Measurements from ENCODE around the gene POLA1. TPM values are rescaled to one million over a fixed set of nuclear protein-coding genes. Genes with fewer than 3 reads are reported as not detected.

POLA1 gene
- total and polyA plus RNA-seq, 2 donors from 2014 or later, result 2.2 to 9.7 TPM

DNA sequence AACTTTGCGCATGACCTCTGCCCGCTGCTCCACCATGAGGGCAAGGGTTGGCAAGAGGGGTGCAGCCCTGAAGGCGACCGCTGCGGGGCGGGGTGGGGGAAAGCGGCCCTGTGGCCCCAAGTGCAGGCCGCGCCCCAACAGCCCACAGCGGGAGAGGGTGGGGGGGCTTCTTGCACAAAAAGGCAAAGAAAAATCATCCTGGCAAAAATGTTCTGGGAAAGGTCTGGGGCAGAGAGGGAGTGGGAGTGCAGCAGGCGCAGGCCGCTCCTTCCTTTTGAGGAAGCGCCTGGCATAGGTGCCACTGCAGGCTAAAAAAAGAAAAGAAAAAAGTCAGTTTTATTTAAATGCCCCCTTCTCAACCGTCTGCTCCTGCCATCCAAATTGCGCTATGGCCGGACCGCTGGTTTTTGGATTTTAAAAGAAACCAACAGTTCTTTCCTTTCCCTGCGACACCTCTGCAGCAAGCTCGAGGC, 320.7 kb downstream of the POLA1 start:
- no peak overlapping the region for H3K9ac ChIP-seq (ENCODE audit: low read length in 3 of 3)
- TF ChIP-seq, protein P1, sequence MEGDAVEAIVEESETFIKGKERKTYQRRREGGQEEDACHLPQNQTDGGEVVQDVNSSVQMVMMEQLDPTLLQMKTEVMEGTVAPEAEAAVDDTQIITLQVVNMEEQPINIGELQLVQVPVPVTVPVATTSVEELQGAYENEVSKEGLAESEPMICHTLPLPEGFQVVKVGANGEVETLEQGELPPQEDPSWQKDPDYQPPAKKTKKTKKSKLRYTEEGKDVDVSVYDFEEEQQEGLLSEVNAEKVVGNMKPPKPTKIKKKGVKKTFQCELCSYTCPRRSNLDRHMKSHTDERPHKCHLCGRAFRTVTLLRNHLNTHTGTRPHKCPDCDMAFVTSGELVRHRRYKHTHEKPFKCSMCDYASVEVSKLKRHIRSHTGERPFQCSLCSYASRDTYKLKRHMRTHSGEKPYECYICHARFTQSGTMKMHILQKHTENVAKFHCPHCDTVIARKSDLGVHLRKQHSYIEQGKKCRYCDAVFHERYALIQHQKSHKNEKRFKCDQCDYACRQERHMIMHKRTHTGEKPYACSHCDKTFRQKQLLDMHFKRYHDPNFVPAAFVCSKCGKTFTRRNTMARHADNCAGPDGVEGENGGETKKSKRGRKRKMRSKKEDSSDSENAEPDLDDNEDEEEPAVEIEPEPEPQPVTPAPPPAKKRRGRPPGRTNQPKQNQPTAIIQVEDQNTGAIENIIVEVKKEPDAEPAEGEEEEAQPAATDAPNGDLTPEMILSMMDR (IDR thresholded peaks at IDR 0.05; ENCODE audit: borderline replicate concordance, extremely low read depth, insufficient read depth), result no peak
- DNase-seq, result no peak
- no peak overlapping the region for H3K27ac ChIP-seq (ENCODE audit: low read depth in 2 of 2, low read length in 2 of 2)
- no peak for FAIRE-seq
- H3K4me3 ChIP-seq (ENCODE audit: low read length in 3 of 3), result no peak overlapping the region
- no peaks in the 10 kb centered on the region for H3K4me1 ChIP-seq (ENCODE audit: control insufficient read depth in 2 of 3, insufficient read depth in 2 of 3, low read depth in 1 of 3, low read length in 3 of 3)
- intact Hi-C loops (cut with DNase I), result no loop called here
- no peaks in the 10 kb centered on the region for H3K9me3 ChIP-seq (ENCODE audit: control insufficient read depth in 2 of 3, insufficient read depth in 1 of 3, low read length in 3 of 3)
- peaks cover 60% of the 10 kb centered on the region for H3K27me3 ChIP-seq (ENCODE audit: control insufficient read depth, insufficient read depth, low read length)
- H3K36me3 ChIP-seq (ENCODE audit: control insufficient read depth in 2 of 3, insufficient read depth in 3 of 3, low read length in 3 of 3), result no peaks in the 10 kb centered on the region

DNA sequence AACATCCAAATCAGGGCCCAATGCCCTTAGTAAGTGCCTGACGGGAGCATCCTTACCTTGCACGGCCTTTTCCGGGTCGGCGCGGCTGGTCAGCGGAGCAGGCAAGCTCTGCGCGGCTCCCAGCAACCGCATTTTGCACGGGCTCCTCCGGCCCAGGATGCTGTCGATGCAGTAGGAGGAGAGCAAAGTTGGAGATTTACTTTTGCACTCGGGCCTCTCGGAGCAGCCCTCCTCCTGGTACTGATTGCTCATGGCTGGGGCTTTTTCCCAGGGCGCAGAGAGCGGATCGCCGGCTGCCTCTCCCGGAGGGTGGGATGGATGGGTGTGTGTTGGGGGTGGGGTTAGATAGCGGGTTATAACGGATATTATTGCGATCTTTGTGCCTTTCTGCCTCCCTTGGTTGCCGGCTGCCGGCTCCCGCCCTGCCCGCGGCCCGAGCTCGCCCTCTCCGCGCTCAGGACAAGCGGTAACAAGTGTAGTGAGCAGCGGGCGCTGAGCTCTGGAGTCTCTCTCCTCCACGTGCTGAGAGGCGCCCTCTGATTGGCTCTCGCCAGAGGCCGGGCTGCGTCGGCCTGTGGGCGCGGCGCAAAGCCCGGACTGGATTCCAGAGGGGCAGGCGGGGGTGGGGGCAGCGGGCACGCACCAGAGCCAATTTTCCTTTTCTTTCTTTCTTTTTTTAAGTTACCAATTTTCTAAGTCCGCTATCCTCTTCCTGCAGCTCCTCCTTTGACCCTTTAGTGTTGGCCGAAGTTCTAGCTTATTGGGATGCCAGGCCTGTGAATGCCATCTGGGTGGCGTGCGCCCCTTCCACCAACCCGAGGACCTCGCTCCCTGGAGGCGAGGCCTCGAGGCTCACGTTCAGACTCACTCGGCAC, 322.0 kb downstream of the POLA1 start, which contains the start of gene ARX:
ARX (minus strand) TSS at position 480 of the 875 bp plus-strand sequence; CDS start at position 252, 228 bp downstream.
- no peak within 1 kb of the TSS for H3K9ac ChIP-seq (ENCODE audit: low read length in 3 of 3)
- H3K4me1 ChIP-seq (ENCODE audit: control insufficient read depth in 2 of 3, insufficient read depth in 2 of 3, low read depth in 1 of 3, low read length in 3 of 3), result no peaks in the 10 kb centered on the region
- H3K27me3 ChIP-seq (ENCODE audit: control insufficient read depth, insufficient read depth, low read length), result peaks cover 61% of the 10 kb centered on the region
- no peak within 1 kb of the TSS for H3K27ac ChIP-seq (ENCODE audit: low read depth in 2 of 2, low read length in 2 of 2)
- intact Hi-C loops (cut with DNase I), result no loop called here
- no peaks in the 10 kb centered on the region for H3K36me3 ChIP-seq (ENCODE audit: control insufficient read depth in 2 of 3, insufficient read depth in 3 of 3, low read length in 3 of 3)
- no peaks in the 10 kb centered on the region for H3K9me3 ChIP-seq (ENCODE audit: control insufficient read depth in 2 of 3, insufficient read depth in 1 of 3, low read length in 3 of 3)
- FAIRE-seq, result no peak
- DNase-seq, result peak in 4 of 5 donors; percentile 72 to 85 (median 82)
- no peak within 1 kb of the TSS for H3K4me3 ChIP-seq (ENCODE audit: low read length in 3 of 3)
- TF ChIP-seq, protein P1 (IDR thresholded peaks at IDR 0.05; ENCODE audit: borderline replicate concordance, extremely low read depth, insufficient read depth), result no peak

DNA sequence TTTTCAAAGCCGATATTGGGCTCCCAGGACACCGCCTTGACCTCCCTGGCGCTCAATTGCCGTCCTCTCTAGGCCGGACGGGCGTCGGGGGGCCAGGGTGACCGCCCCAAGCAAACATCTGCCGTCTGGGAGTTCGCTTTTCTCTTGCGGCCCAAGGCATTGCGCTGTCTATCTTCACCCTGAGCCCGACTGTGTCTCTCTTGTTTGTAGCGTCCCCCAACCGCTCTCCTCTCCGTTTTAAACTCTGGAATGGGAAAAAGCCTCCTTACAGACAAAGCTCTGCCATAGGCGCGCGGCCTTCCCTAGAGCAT, 322.6 kb downstream of the POLA1 start:
- intact Hi-C loops (cut with DNase I), result no loop called here
- H3K27ac ChIP-seq (ENCODE audit: low read depth in 2 of 2, low read length in 2 of 2), result no peak overlapping the region
- H3K4me3 ChIP-seq (ENCODE audit: low read length in 3 of 3), result no peak overlapping the region
- no peaks in the 10 kb centered on the region for H3K4me1 ChIP-seq (ENCODE audit: control insufficient read depth in 2 of 3, insufficient read depth in 2 of 3, low read depth in 1 of 3, low read length in 3 of 3)
- H3K9me3 ChIP-seq (ENCODE audit: control insufficient read depth in 2 of 3, insufficient read depth in 1 of 3, low read length in 3 of 3), result no peaks in the 10 kb centered on the region
- DNase-seq, result no peak
- no peaks in the 10 kb centered on the region for H3K36me3 ChIP-seq (ENCODE audit: control insufficient read depth in 2 of 3, insufficient read depth in 3 of 3, low read length in 3 of 3)
- H3K27me3 ChIP-seq (ENCODE audit: control insufficient read depth, insufficient read depth, low read length), result peaks cover 59% of the 10 kb centered on the region
- FAIRE-seq, result no peak
- no peak overlapping the region for H3K9ac ChIP-seq (ENCODE audit: low read length in 3 of 3)
- TF ChIP-seq, protein P1 (IDR thresholded peaks at IDR 0.05; ENCODE audit: borderline replicate concordance, extremely low read depth, insufficient read depth), result no peak

Measured in kidney (tissue), 14 donors.